GM12878 (cell line): ENCODE results near the gene RIC1. TPM values are rescaled to one million over a fixed set of nuclear protein-coding genes. Genes with fewer than 3 reads are reported as not detected.

Source experiments
- ATAC-seq: fragments of 200-7000 bp; cut with Tn5 transposase; 3 replicates; pipeline ENCODE4 v1.9.1; 2020; ENCODE audit warnings: mild to moderate bottlenecking, moderate library complexity
- BruUV-seq: library from RNA; stranded (reverse); fragments of 400-500 nt; replicated peaks from 2 replicates; lab custom pipeline; 2021; lab: Mats Ljungman, UMichigan
- CTCF ChIA-PET: fragments of 300-600 bp; sonication (Branson Sonifier 250); formaldehyde crosslinking; extraction: SDS; loops from one replicate; lab custom pipeline; 2021; ENCODE audit warnings: inconsistent platforms; lab: Yijun Ruan, JAX
- POLR2A ChIA-PET: fragments of 350-600 bp; formaldehyde crosslinking; extraction: SDS; loops from one replicate; lab custom pipeline; 2021; ENCODE audit warnings: inconsistent platforms; lab: Charles Lee
- RAD21 ChIA-PET: fragments of 300-600 bp; sonication (Branson Sonifier 250); formaldehyde crosslinking; loops from one replicate; lab custom pipeline; 2023; ENCODE audit warnings: antibody characterized with exemption; ENCODE audit not compliant: unreplicated experiment; lab: Charles Lee
- SMC1A ChIA-PET: fragments of 300-600 bp; sonication (Branson Sonifier 250); formaldehyde crosslinking; loops from one replicate; lab custom pipeline; 2023; ENCODE audit not compliant: unreplicated experiment, uncharacterized antibody; lab: Charles Lee
- DNase-seq: peaks from one replicate; pipeline ENCODE4 v3.0.0-alpha.2; 2011; ENCODE audit warnings: low read depth, low spot score
- FAIRE-seq: peaks from 3 replicates; lab custom pipeline; 2011; peaks lifted over from hg19 to GRCh38; lab: Jason Lieb, UNC
- H2AFZ ChIP-seq: 2 replicates; pipeline ENCODE4 v1.6.0; 2011; ENCODE audit warnings: low read depth, low read length, control low read depth; ENCODE audit not compliant: control insufficient read depth
- H3K27ac ChIP-seq: 2 replicates; pipeline ENCODE4 v1.5.1; 2011; ENCODE audit warnings: control low read depth; ENCODE audit not compliant: control insufficient read depth, insufficient read depth
- H3K27me3 ChIP-seq, 2 experiments: replicated peaks in 1 of 2; 2 replicates each; pipeline versions ENCODE4 v1.6.0 to v1.6.1; 2011; ENCODE audit warnings: low read length in 1 of 2; ENCODE audit not compliant: control insufficient read depth in 2 of 2, insufficient read depth in 2 of 2
- H3K36me3 ChIP-seq, 2 experiments: 2 replicates each; pipeline ENCODE4 v1.5.1; 2011; ENCODE audit warnings: low read length in 1 of 2; ENCODE audit not compliant: control insufficient read depth in 2 of 2, insufficient read depth in 2 of 2
- H3K4me1 ChIP-seq: 2 replicates; pipeline ENCODE4 v1.6.1; 2011; ENCODE audit warnings: mild to moderate bottlenecking, low read length, moderate library complexity, mixed read lengths; ENCODE audit not compliant: control insufficient read depth, insufficient read depth
- H3K4me2 ChIP-seq: 2 replicates; pipeline ENCODE4 v1.6.0; 2011; ENCODE audit warnings: control low read depth; ENCODE audit not compliant: control insufficient read depth, insufficient read depth
- H3K4me3 ChIP-seq: fragments of 200-600 bp; sonication (generic); 2 replicates; pipeline ENCODE4 v1.5.1; 2016
- H3K79me2 ChIP-seq: 2 replicates; pipeline ENCODE4 v1.6.0; 2011; ENCODE audit warnings: low read length; ENCODE audit not compliant: control insufficient read depth, insufficient read depth
- H3K9ac ChIP-seq: 2 replicates; pipeline ENCODE4 v1.8.0; 2011; ENCODE audit warnings: low read length, control low read depth, mixed read lengths; ENCODE audit not compliant: control insufficient read depth, insufficient read depth
- H3K9me3 ChIP-seq: replicated peaks from 3 replicates; pipeline ENCODE4 v1.5.1; 2011; ENCODE audit warnings: mild to moderate bottlenecking, low read length; ENCODE audit not compliant: control insufficient read depth, insufficient read depth
- H4K20me1 ChIP-seq: 2 replicates; pipeline ENCODE4 v1.6.0; 2011; ENCODE audit not compliant: control insufficient read depth, insufficient read depth
- BMI1 ChIP-seq: fragments of 450-650 bp; IDR thresholded peaks from 2 replicates; pipeline ENCODE4 v1.6.1; 2016; ENCODE audit warnings: mild to moderate bottlenecking, moderate library complexity, borderline replicate concordance
- CEBPB ChIP-seq, 2 experiments: fragments of 150-350 bp in 1 of 2; IDR thresholded peaks; 2 replicates each; pipeline ENCODE4 v1.6.1; 2012 to 2014; ENCODE audit warnings: low read depth in 2 of 2, low read length in 2 of 2, borderline replicate concordance in 1 of 2, inconsistent platforms in 1 of 2
- CREM ChIP-seq: IDR thresholded peaks from 2 replicates; pipeline ENCODE4 v1.6.1; 2014; ENCODE audit warnings: antibody characterized with exemption, low read depth
- EGR1 ChIP-seq, 2 experiments: IDR thresholded peaks; 1 replicate in 1 of 2; 2 replicates in 1 of 2; pipeline ENCODE4 v1.6.1; 2011 to 2012; ENCODE audit warnings: low read depth in 2 of 2, low read length in 2 of 2, borderline replicate concordance in 1 of 2, mild to moderate bottlenecking in 1 of 2, moderate library complexity in 1 of 2
- MTA3 ChIP-seq: IDR thresholded peaks from 2 replicates; pipeline ENCODE4 v1.6.1; 2012; ENCODE audit warnings: low read length, inconsistent platforms, borderline replicate concordance
- POLR2AphosphoS5 ChIP-seq: IDR thresholded peaks from 2 replicates; pipeline ENCODE4 v1.6.1; 2011; ENCODE audit warnings: mild to moderate bottlenecking, low read length, inconsistent platforms
- SMARCA5 ChIP-seq: fragments of 450-650 bp; IDR thresholded peaks from 2 replicates; pipeline ENCODE4 v1.6.1; 2017; ENCODE audit warnings: mild to moderate bottlenecking
- SMC3 ChIP-seq: IDR thresholded peaks from 2 replicates; pipeline ENCODE4 v1.6.1; 2011; ENCODE audit warnings: low read length, improper control_type of control experiment, borderline replicate concordance
- ZBED1 ChIP-seq: IDR thresholded peaks from 2 replicates; pipeline ENCODE4 v1.6.1; 2016; ENCODE audit warnings: borderline replicate concordance
- ZNF384 ChIP-seq: IDR thresholded peaks from 2 replicates; pipeline ENCODE4 v1.6.1; 2012; ENCODE audit warnings: low read depth, mild to moderate bottlenecking, low read length, improper control_type of control experiment, borderline replicate concordance
- WGBS: methylation state at CpG from one replicate; pipeline ENCODE4 v1.1.6; 2016; ENCODE audit warnings: low lambda C conversion rate; ENCODE audit not compliant: insufficient replicate concordance, insufficient coverage; ENCODE audit errors: missing lambda C conversion rate; 5-methylcytosine and 5-hydroxymethylcytosine counted together
- in situ Hi-C: fragments of 300-500 bp; cut with MboI; formaldehyde crosslinking; loops from 9 replicates; pipeline ENCODE4 v1.14.3; 2018; ENCODE audit warnings: mixed read lengths
- intact Hi-C: fragments of 100-400 bp; cut with micrococcal nuclease; formaldehyde crosslinking; loops from one replicate; pipeline ENCODE4 v1.14.2; 2022; ENCODE audit not compliant: unreplicated experiment
- polyA plus RNA-seq, 11 experiments: library from polyadenylated mRNA; depleted of rRNA in 4 of 11; unstranded in 6 of 11; stranded (reverse) in 5 of 11; fragments of >200 nt; fragmentation: Nextera tagmentation in 4 of 11; fragmentation: Illumina TruSeq in 1 of 11; extraction: Ambion mirVana in 4 of 11; extraction: Trizol in 1 of 11; gene quantifications; 1 replicate in 1 of 11; 2 replicates in 10 of 11; pipeline versions ENCODE4 v1.2.1 to v1.2.3, GENCODE V29; 2011 to 2016; ENCODE audit warnings: inconsistent platforms in 2 of 11, missing spikeins in 2 of 11, low read depth in 1 of 11
- total RNA-seq, 4 experiments: library from RNA; depleted of rRNA in 3 of 4; stranded (reverse); fragments of >200 nt in 3 of 4; fragmentation: Illumina TruSeq in 1 of 4; extraction: Trizol in 1 of 4; gene quantifications; 2 replicates each; pipeline versions ENCODE4 v1.2.1 to v1.2.3, GENCODE V29; 2013 to 2021
- TF ChIP-seq, protein P1 (sequence below): fragments of 450-650 bp; IDR thresholded peaks from 2 replicates; pipeline ENCODE4 v1.6.1; 2016; ENCODE audit warnings: mild to moderate bottlenecking
- TF ChIP-seq, protein P2 (sequence below): fragments of 450-650 bp; IDR thresholded peaks from 2 replicates; pipeline ENCODE4 v1.6.1; 2018; ENCODE audit warnings: mild to moderate bottlenecking, low read depth, moderate library complexity; ENCODE audit not compliant: partially characterized antibody

Gene RIC1
- total and polyA plus RNA-seq, 10 of the 15 experiments (the other 5 are each of a cell fraction or from before 2014, with no cell fraction given), result 6.2 to 59.8 (median 33.3) TPM

GRCh38 chr9:5631026-5631425 lies 2.1 kb downstream of the RIC1 start:
- TF ChIP-seq SMC3, result no peak
- no peak for TF ChIP-seq ZBED1
- no peak for TF ChIP-seq BMI1
- 0 out of 2 replicates have a peak, but pooled peaks have one; percentile 28 for TF ChIP-seq POLR2AphosphoS5
- intact Hi-C loops (loop anchor here (5.0 kb wide), 2 partner anchors 66 to 81 kb away; no protein-coding TSS in a partner anchor), in situ Hi-C loops (no loop called here)
- no peak for DNase-seq
- ChIA-PET CTCF (interaction anchor here (1.2 to 2.6 kb wide), 2 partner anchors 11 to 41 kb away, joined by 3 to 7 read pairs; no protein-coding TSS in a partner anchor), SMC1A (interaction anchor here (0.5 to 3.3 kb wide), 12 partner anchors 15 to 156 kb away, joined by 3 to 16 read pairs (median 4); no protein-coding TSS in a partner anchor), RAD21 (interaction anchor here (0.9 to 2.8 kb wide), 4 partner anchors 23 to 101 kb away, joined by 3 to 14 read pairs (median 4); no protein-coding TSS in a partner anchor), POLR2A (interaction anchor here (0.7 to 1.5 kb wide), 5 partner anchors 25 to 120 kb away, joined by 3 to 5 read pairs (median 4); no protein-coding TSS in a partner anchor)
- no peaks in the 10 kb centered on the region for H3K27me3 ChIP-seq
- no peak overlapping the region for H2AFZ ChIP-seq
- no TSS peak for BruUV-seq
- no peak for FAIRE-seq
- WGBS, result 42% methylated on average over 1 of the region's 1 CpG
- no peaks in the 10 kb centered on the region for H4K20me1 ChIP-seq
- ATAC-seq, result no peak
- H3K4me1 ChIP-seq, result peaks cover 14% of the 10 kb centered on the region; the same call in 1 of the 2 replicates
- peak overlapping the region; percentile 95 for H3K4me2 ChIP-seq
- peaks cover 87% of the 10 kb centered on the region for H3K79me2 ChIP-seq
- H3K9ac ChIP-seq, result peak overlapping the region; percentile 48
- no peaks in the 10 kb centered on the region for H3K36me3 ChIP-seq
- H3K9me3 ChIP-seq, result peaks cover 13% of the 10 kb centered on the region
- H3K4me3 ChIP-seq, result peak overlapping the region; percentile 98
- peak overlapping the region; percentile 2; the same call in 1 of the 2 replicates for H3K27ac ChIP-seq

GRCh38 chr9:5632540-5632939 lies 3.6 kb downstream of the RIC1 start:
- ChIA-PET POLR2A (interaction anchor here (0.5 to 2.5 kb wide), 12 partner anchors 9 to 815 kb away, joined by 3 to 9 read pairs (median 4); partner anchors contain the start of gene CD274), RAD21 (interaction anchor here (0.7 to 2.8 kb wide), 14 partner anchors 24 to 840 kb away, joined by 3 to 14 read pairs (median 4); partner anchors contain the start of genes CD274, PDCD1LG2 and RCL1), SMC1A (interaction anchor here (0.8 to 3.3 kb wide), 31 partner anchors 9 to 344 kb away, joined by 3 to 16 read pairs (median 5); no protein-coding TSS in a partner anchor), CTCF (interaction anchor here (1.0 to 2.6 kb wide), 10 partner anchors 11 to 190 kb away, joined by 3 to 7 read pairs (median 4); no protein-coding TSS in a partner anchor)
- in situ Hi-C loops (no loop called here), intact Hi-C loops (loop anchor here (5.0 kb wide), 2 partner anchors 65 to 80 kb away; no protein-coding TSS in a partner anchor)
- BruUV-seq, result no TSS peak
- ATAC-seq (peak; percentile 11), FAIRE-seq (no peak), DNase-seq (no peak)
- peaks cover 0 to 2% of the 10 kb centered on the region in 2 experiments; a peak in 1 of 4 replicates for H3K36me3 ChIP-seq
- H3K27ac ChIP-seq, result peak overlapping the region; percentile 45; the same call in 1 of the 2 replicates
- WGBS, result 56% methylated on average over 3 of the region's 3 CpGs
- peak overlapping the region; percentile 95 for H3K4me2 ChIP-seq
- H3K79me2 ChIP-seq, result peaks cover 95% of the 10 kb centered on the region
- H2AFZ ChIP-seq, result no peak overlapping the region
- peaks cover 22% of the 10 kb centered on the region for H3K9me3 ChIP-seq
- no peaks in the 10 kb centered on the region; the same call in 1 of the 2 replicates for H4K20me1 ChIP-seq
- H3K4me1 ChIP-seq, result peaks cover 7% of the 10 kb centered on the region; the same call in 1 of the 2 replicates
- H3K27me3 ChIP-seq, result no peaks in the 10 kb centered on the region
- H3K9ac ChIP-seq, result peak overlapping the region; percentile 48; the same call in 1 of the 2 replicates
- peak overlapping the region; percentile 98 for H3K4me3 ChIP-seq
- no peak for TF ChIP-seq MTA3
- TF ChIP-seq ZNF384, result no peak
- no peak for TF ChIP-seq EGR1 (IDR thresholded peaks at IDR 0.05; ENCODE audit: borderline replicate concordance in 1 of 2, low read depth in 2 of 2, low read length in 2 of 2)
- TF ChIP-seq, protein P1, sequence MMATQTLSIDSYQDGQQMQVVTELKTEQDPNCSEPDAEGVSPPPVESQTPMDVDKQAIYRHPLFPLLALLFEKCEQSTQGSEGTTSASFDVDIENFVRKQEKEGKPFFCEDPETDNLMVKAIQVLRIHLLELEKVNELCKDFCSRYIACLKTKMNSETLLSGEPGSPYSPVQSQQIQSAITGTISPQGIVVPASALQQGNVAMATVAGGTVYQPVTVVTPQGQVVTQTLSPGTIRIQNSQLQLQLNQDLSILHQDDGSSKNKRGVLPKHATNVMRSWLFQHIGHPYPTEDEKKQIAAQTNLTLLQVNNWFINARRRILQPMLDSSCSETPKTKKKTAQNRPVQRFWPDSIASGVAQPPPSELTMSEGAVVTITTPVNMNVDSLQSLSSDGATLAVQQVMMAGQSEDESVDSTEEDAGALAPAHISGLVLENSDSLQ, result peak; percentile 92
- TF ChIP-seq SMARCA5, result no peak
- TF ChIP-seq, protein P2, sequence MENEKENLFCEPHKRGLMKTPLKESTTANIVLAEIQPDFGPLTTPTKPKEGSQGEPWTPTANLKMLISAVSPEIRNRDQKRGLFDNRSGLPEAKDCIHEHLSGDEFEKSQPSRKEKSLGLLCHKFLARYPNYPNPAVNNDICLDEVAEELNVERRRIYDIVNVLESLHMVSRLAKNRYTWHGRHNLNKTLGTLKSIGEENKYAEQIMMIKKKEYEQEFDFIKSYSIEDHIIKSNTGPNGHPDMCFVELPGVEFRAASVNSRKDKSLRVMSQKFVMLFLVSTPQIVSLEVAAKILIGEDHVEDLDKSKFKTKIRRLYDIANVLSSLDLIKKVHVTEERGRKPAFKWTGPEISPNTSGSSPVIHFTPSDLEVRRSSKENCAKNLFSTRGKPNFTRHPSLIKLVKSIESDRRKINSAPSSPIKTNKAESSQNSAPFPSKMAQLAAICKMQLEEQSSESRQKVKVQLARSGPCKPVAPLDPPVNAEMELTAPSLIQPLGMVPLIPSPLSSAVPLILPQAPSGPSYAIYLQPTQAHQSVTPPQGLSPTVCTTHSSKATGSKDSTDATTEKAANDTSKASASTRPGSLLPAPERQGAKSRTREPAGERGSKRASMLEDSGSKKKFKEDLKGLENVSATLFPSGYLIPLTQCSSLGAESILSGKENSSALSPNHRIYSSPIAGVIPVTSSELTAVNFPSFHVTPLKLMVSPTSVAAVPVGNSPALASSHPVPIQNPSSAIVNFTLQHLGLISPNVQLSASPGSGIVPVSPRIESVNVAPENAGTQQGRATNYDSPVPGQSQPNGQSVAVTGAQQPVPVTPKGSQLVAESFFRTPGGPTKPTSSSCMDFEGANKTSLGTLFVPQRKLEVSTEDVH, result no peak
- TF ChIP-seq CEBPB (IDR thresholded peaks at IDR 0.05; ENCODE audit: borderline replicate concordance in 1 of 2, low read depth in 2 of 2, low read length in 2 of 2), result peak in 1 of 2 experiments; percentile 57; a peak in 1 of 4 replicates
- TF ChIP-seq CREM, result 0 out of 2 replicates have a peak, but pooled peaks have one; percentile 39
